Endothelial cell of umbilical vein (primary cell): ENCODE data around the gene NFIC. TPM values are rescaled to one million over a fixed set of nuclear protein-coding genes. Genes with fewer than 3 reads are reported as not detected.

Experiments
- BruUV-seq: library from RNA; stranded (reverse); fragments of 400-500 nt; replicated peaks from 2 replicates; lab custom pipeline; 2021; lab: Mats Ljungman, UMichigan
- CTCF ChIA-PET: fragments of 300-600, 350-600 bp; sonication (Branson Sonifier 250); formaldehyde crosslinking; loops from one replicate; lab custom pipeline; 2021; ENCODE audit warnings: antibody characterized with exemption, inconsistent platforms; lab: Charles Lee
- POLR2A ChIA-PET: fragments of 300-600, 350-600 bp; sonication (Branson Sonifier 250); formaldehyde crosslinking; loops from one replicate; lab custom pipeline; 2021; ENCODE audit warnings: antibody characterized with exemption, inconsistent platforms; lab: Charles Lee
- DNase-seq: peaks from one replicate; pipeline ENCODE4 v3.0.0-alpha.2; 2011; ENCODE audit warnings: low read depth, low spot score
- FAIRE-seq: peaks from 2 replicates; lab custom pipeline; 2011; peaks lifted over from hg19 to GRCh38; lab: Jason Lieb, UNC
- H2AFZ ChIP-seq: 2 replicates; pipeline ENCODE4 v1.6.0; 2012; ENCODE audit warnings: low read depth, low read length, control low read depth, inconsistent platforms
- H3K27ac ChIP-seq: 2 replicates; pipeline ENCODE4 v1.5.1; 2011; ENCODE audit warnings: low read depth, mild to moderate bottlenecking, control low read depth, low read length, moderate library complexity; ENCODE audit not compliant: insufficient read depth
- H3K27me3 ChIP-seq, 2 experiments: 2 replicates each; pipeline versions ENCODE4 v1.6.0 to v1.6.1; 2011; ENCODE audit warnings: low read length in 2 of 2, mixed read lengths in 1 of 2; ENCODE audit not compliant: control insufficient read depth in 2 of 2, insufficient read depth in 2 of 2
- H3K36me3 ChIP-seq, 2 experiments: 2 replicates in 1 of 2; 3 replicates in 1 of 2; pipeline ENCODE4 v1.5.1; 2011; ENCODE audit warnings: low read length in 2 of 2, mild to moderate bottlenecking in 1 of 2, moderate library complexity in 1 of 2; ENCODE audit not compliant: control insufficient read depth in 2 of 2, insufficient read depth in 2 of 2; ENCODE audit errors: extremely low read depth in 1 of 2
- H3K4me1 ChIP-seq: 3 replicates; pipeline ENCODE4 v1.5.1; 2011; ENCODE audit warnings: mild to moderate bottlenecking, low read length; ENCODE audit not compliant: control insufficient read depth, insufficient read depth; ENCODE audit errors: extremely low read depth
- H3K4me2 ChIP-seq: 2 replicates; pipeline ENCODE4 v1.6.1; 2011; ENCODE audit warnings: low read length, control low read depth, mixed read lengths; ENCODE audit not compliant: insufficient read depth
- H3K4me3 ChIP-seq, 3 experiments: fragments of 200-600 bp in 1 of 3; sonication (generic), shearing (Covaris generic) in 1 of 3; replicated peaks in 1 of 3; 2 replicates each; pipeline ENCODE4 v1.5.1; 2011 to 2016; ENCODE audit warnings: control low read depth in 3 of 3, low read length in 3 of 3, mild to moderate bottlenecking in 2 of 3, inconsistent platforms in 1 of 3, low read depth in 1 of 3, moderate library complexity in 1 of 3; ENCODE audit not compliant: insufficient read depth in 1 of 3
- H3K79me2 ChIP-seq: 2 replicates; pipeline ENCODE4 v1.6.0; 2012; ENCODE audit warnings: low read length, inconsistent platforms; ENCODE audit not compliant: control insufficient read depth, insufficient read depth
- H3K9ac ChIP-seq: replicated peaks from 2 replicates; pipeline ENCODE3; 2011; ENCODE audit warnings: low read length, control low read depth; ENCODE audit not compliant: insufficient read depth; ENCODE audit errors: extremely low read depth
- H3K9me1 ChIP-seq: replicated peaks from 3 replicates; pipeline ENCODE4 v1.6.0; 2011; ENCODE audit warnings: mild to moderate bottlenecking, low read length; ENCODE audit not compliant: control insufficient read depth, insufficient read depth; ENCODE audit errors: extremely low read depth
- H3K9me3 ChIP-seq: replicated peaks from 2 replicates; pipeline ENCODE4 v1.5.1; 2012; ENCODE audit warnings: low read length, inconsistent platforms; ENCODE audit not compliant: control insufficient read depth, insufficient read depth
- H4K20me1 ChIP-seq: replicated peaks from 2 replicates; pipeline ENCODE3; 2011; ENCODE audit warnings: mild to moderate bottlenecking, low read length; ENCODE audit not compliant: control insufficient read depth, insufficient read depth; ENCODE audit errors: extremely low read depth
- CTCF ChIP-seq, 2 donors: IDR thresholded peaks; 1 replicate in 1 of 2; 2 replicates in 1 of 2; pipeline ENCODE4 v1.5.1; 2011; ENCODE audit warnings: low read length in 2 of 2, mild to moderate bottlenecking in 2 of 2, moderate library complexity in 2 of 2, control low read depth in 1 of 2, inconsistent platforms in 1 of 2, low read depth in 1 of 2; ENCODE audit not compliant: insufficient read depth in 1 of 2; ENCODE audit errors: extremely low read depth in 1 of 2
- EZH2 ChIP-seq: IDR thresholded peaks from 2 replicates; pipeline ENCODE4 v1.6.1; 2012; ENCODE audit warnings: borderline replicate concordance, low read depth, mild to moderate bottlenecking, moderate library complexity, low read length, inconsistent platforms; ENCODE audit not compliant: severe bottlenecking
- FOS ChIP-seq: IDR thresholded peaks from 2 replicates; pipeline ENCODE4 v1.6.1; 2011; ENCODE audit warnings: mild to moderate bottlenecking, low read length, moderate library complexity, borderline replicate concordance; ENCODE audit not compliant: insufficient read depth
- GATA2 ChIP-seq: IDR thresholded peaks from 2 replicates; pipeline ENCODE4 v1.7.0; 2011; ENCODE audit warnings: low read depth, mild to moderate bottlenecking, moderate library complexity, mixed read lengths, low read length; ENCODE audit not compliant: insufficient read length, insufficient read depth
- JUN ChIP-seq: IDR thresholded peaks from 2 replicates; pipeline ENCODE4 v1.6.1; 2011; ENCODE audit warnings: borderline replicate concordance, low read depth; ENCODE audit not compliant: insufficient read length, insufficient read depth
- MAX ChIP-seq: IDR thresholded peaks from 2 replicates; pipeline ENCODE4 v1.6.1; 2011; ENCODE audit not compliant: insufficient read depth, insufficient read length
- MYC ChIP-seq: IDR thresholded peaks from one replicate; pipeline ENCODE4 v1.6.1; 2011; ENCODE audit warnings: mild to moderate bottlenecking, low read depth, low read length
- POLR2A ChIP-seq: IDR thresholded peaks from 2 replicates; pipeline ENCODE4 v1.6.1; 2012; ENCODE audit warnings: low read depth, mild to moderate bottlenecking, control low read depth, low read length
- POLR2AphosphoS5 ChIP-seq: IDR thresholded peaks from 2 replicates; pipeline ENCODE4 v1.6.1; 2012; ENCODE audit warnings: low read depth, mild to moderate bottlenecking, control low read depth, low read length, moderate library complexity; ENCODE audit not compliant: insufficient read depth
- dilution Hi-C: fragments of 300-500 bp; cut with MboI; formaldehyde crosslinking; loops from one replicate; pipeline ENCODE4 v1.15.0; 2019; ENCODE audit warnings: low sequenced_read_pairs; ENCODE audit not compliant: extremely low pct_ligation_motif_present
- intact Hi-C: fragments of 100-400 bp; cut with micrococcal nuclease; formaldehyde crosslinking; loops from one replicate; pipeline ENCODE4 v1.10.0; 2022
- polyA plus RNA-seq, 4 experiments: library from polyadenylated mRNA; depleted of rRNA in 3 of 4; stranded (reverse) in 3 of 4; unstranded in 1 of 4; fragments of >200 nt; gene quantifications; 2 replicates each; pipeline versions ENCODE4 v1.2.1 to v1.2.3, GENCODE V29; 2011 to 2012; ENCODE audit warnings: missing spikeins in 1 of 4
- total RNA-seq: library from RNA; stranded (reverse); gene quantifications from 2 replicates; pipeline ENCODE4 v1.2.3, GENCODE V29; 2021

The NFIC gene
- total and polyA plus RNA-seq, 2 donors (not counting 3 experiments of a cell fraction or from before 2014, with no cell fraction given): 11.4 to 133 TPM

DNA sequence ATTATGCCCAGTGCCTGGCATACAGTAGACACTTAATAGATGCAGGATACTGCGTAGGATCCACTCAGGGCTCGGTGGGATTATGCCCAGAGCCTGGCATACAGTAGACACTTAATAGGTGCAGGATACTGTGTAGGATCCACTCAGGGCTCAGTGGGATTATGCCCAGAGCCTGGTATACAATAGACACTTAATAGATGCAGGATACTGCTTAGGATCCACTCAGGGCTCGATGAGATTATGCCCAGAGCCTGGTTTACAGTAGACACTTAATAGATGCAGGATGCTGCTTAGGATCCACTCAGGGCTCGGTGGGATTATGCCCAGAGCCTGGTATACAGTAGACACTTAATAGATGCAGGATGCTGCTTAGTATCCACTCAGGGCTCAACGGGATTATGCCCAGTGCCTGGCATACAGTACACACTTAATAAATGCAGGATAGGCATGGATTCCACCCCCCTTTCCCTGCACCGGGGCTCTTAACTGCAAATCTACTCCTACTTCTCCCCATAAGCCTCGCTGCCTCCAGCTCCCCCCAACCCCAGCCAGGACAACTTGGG, 89.1 kb downstream of the NFIC start:
- intact Hi-C loops: no loop called here
- no peak for DNase-seq
- POLR2A ChIA-PET: no interaction called here
- Histone ChIP-seq H3K36me3 (peaks cover 5 to 31% of the 10 kb centered on the region in 2 experiments), H4K20me1 (no peaks in the 10 kb centered on the region), H3K4me1 (peaks cover 35% of the 10 kb centered on the region), H2AFZ (no peak overlapping the region), H3K9me3 (no peaks in the 10 kb centered on the region), H3K4me2 (no peak overlapping the region), H3K27me3 (no peaks in the 10 kb centered on the region), H3K4me3 (no peak overlapping the region), H3K9me1 (no peaks in the 10 kb centered on the region), H3K9ac (no peak overlapping the region), H3K27ac (no peak overlapping the region), H3K79me2 (peaks cover 5% of the 10 kb centered on the region)
- CTCF ChIA-PET: no interaction called here
- no TSS peak for BruUV-seq
- dilution Hi-C loops: no loop called here
- no peak for TF ChIP-seq GATA2
- TF ChIP-seq CTCF (IDR thresholded peaks at IDR 0.05; ENCODE audit: extremely low read depth in 1 of 2, insufficient read depth in 1 of 2, low read depth in 1 of 2, low read length in 2 of 2): no peak
- no peak for TF ChIP-seq MAX
- TF ChIP-seq JUN: no peak
- no peak for TF ChIP-seq EZH2
- TF ChIP-seq POLR2AphosphoS5: no peak
- TF ChIP-seq MYC: no peak
- no peak for TF ChIP-seq POLR2A
- TF ChIP-seq FOS: no peak
- no peak for FAIRE-seq
